UCSD-AML1 (cell line): ENCODE results near the gene CLIP1.
"Not testable (repeated sequence)": the region's sequence is repeated elsewhere in the genome, so short reads cannot be mapped to it uniquely, and the experiment has no call there.

Experiments
- DNase-seq: peaks from one replicate; lab custom pipeline; 2025; ENCODE audit not compliant: unreplicated experiment; lab: John Stamatoyannopoulos, UW

Gene CLIP1

GRCh38 chr12:122421821-122422729 lies at the start of gene CLIP1:
TSS of gene CLIP1 (minus strand) at chr12:122422669. CDS start at chr12:122380452, 42,217 bp downstream.
- peak; percentile 71 for DNase-seq

- no peak for DNase-seq
Measured at GRCh38 chr12:122471324-122472226, 49.1 kb upstream of the CLIP1 start.

DNA sequence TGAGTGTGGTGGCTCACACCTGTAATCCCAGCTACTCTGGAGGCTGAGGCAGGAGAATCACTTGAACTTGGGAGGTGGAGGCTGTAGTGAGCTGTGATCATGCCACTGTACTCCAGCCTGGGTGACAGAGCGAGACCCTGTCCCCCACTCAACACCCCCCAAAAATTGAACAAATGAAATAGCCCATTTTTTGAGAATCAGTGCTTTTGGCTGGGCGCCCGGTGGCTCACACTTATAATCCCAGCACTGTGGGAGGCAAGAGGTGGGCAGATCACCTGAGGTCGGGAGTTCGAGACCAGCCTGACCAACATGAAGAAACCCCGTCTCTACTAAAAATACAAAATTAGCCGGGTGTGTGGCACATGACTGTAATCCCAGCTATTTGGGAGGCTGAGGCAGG lies 48.1 kb upstream of the CLIP1 start:
- not testable (repeated sequence) for DNase-seq

- DNase-seq = not testable (repeated sequence)
Measured at GRCh38 chr12:122469856-122470255, 47.4 kb upstream of the CLIP1 start.

GRCh38 chr12:122467983-122468382 lies 45.5 kb upstream of the CLIP1 start:
- no peak for DNase-seq

DNA sequence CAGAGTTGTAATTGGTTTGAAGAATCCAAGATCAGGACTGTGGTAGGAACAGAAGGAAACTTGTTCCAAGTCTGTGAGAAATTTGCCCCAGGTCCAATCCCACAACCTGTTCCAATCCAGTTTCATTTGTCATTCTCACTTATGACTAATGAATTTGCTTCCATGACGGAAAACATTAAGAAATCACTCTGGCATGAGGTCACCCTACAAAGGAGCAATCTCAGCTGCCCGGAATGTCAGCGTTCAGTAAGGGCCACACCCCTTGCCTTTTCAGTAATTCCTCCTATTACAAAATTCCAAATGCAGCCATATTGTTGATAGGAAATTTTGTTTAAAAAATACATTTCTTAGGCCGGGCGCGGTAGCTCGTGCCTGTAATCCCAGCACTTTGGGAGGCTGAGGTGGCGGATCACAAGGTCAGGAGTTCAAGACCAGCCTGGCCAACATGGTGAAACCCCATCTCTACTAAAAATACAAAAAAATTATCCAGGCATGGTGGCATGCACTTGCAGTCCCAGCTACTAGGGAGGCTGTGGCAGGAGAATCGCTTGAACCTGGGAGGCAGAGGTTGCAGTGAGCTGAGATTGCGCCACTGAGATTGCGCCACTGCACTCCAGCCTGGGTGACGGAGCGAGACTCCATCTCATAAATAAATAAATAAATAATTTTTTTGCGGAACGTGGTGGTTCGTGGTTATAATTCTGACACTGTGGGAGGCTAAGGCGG lies 42.0 kb upstream of the CLIP1 start:
- not testable (repeated sequence) for DNase-seq

DNA sequence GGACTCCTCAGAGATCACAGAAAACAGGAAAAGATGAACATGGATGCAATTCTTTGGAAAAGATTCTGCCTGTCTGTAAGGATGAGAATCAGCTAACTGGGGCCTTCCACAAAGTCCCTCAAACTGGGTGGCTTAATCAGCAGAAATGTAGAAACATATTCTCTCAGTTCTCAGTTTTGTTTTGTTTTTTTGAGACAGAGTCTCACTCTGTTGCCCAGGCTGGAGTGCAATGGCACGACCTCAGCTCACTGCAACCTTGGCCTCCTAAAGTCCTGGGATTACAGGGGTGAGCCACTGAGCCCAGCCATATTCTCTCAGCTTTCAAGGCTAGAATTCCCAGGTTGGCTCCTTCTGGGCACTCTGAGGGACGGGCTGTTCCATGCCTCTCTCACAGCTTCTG lies 38.2 kb upstream of the CLIP1 start:
- no peak for DNase-seq

DNA sequence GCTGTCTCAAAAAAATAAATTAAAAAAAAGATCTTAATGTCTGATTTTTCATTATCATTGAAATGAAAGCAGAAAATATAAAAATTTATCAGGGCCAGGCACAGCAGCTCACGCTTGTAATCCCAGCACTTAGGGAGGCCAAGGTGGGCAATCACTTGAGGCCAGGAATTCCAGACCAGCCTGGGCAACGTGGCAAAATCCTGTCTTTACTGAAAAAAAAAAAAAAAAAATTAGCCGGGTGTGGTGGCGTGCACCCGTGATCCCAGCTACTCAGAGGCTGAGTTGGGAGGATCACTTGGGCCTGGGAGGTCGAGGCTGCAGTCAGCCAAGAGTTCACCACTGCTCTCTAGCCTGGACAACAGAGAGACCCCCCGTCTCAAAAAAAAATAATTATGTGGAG lies 37.6 kb upstream of the CLIP1 start:
- no peak for DNase-seq

DNA sequence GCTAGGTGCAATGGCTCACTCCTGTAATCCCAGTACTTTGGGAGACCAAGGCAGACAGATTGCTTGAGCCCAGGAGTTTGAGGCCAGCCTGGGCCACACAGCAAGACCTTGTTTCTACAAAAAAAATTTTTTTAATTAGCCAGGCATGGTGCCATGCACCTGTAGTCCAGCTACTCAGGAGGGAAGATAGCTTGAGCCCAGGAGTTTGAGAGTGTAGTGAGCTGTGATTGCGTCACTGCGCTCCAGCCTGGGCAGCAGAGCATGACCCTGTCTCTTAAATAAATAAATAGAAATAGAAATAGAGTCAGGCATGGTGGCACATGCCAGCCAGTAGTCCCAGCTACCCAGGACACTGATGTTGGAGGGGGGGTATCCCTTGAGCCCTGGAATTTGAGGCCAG lies 36.7 kb upstream of the CLIP1 start:
- DNase-seq = no peak

- no peak for DNase-seq
Measured at GRCh38 chr12:122458105-122459035, 35.9 kb upstream of the CLIP1 start.

DNA sequence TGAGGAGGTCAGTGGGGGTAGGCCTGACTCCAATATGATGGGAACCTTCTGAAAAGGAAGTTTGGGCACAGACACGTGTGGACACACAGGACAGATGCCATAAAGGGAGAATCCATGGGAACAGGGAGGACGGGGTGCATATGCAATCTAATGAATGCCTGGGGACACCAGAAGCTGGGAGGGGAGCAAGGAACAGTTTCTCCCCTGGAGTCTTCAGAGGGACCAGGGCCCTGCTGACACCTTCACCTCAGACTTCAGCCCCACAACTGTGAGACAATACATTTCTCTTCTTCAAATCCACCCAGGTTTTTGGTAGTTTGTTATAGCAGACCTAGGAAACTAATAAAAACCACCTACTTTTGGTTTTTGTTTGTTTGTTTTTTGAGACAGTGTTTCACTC lies 35.2 kb upstream of the CLIP1 start:
- DNase-seq = no peak

- DNase-seq = no peak
Measured at GRCh38 chr12:122454739-122455138, 32.3 kb upstream of the CLIP1 start.

- DNase-seq = no peak
Measured at GRCh38 chr12:122454250-122454721, 31.8 kb upstream of the CLIP1 start.

DNA sequence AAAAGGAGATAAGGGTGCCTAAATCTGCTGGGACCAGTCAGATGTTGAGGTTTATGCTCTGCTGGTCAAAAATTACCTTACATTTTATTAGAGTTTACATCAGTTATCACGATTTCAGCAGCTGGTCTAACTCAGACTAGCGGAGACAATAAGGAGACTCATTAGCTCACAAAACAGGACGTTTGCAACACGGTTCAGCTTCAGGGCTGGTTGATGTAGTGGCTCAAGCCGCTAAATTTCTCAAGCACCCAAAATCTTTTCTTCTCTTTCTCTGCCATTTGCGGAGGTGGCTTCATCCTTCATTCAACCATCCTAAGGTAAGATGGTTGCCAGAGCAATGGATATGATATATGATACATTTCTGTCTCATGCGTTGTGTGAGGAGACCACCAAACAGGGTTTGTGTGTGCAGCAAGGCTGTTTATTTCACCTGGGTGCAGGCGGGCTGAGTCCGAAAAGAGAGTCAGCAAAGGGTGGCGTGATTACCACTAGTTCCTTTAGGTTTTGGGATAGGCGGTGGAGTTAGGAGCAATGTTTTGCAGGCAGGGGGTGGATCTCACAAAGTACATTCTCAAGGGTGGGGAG lies 30.3 kb upstream of the CLIP1 start:
- DNase-seq = no peak

GRCh38 chr12:122449317-122449716 lies 26.8 kb upstream of the CLIP1 start:
- DNase-seq = no peak

DNA sequence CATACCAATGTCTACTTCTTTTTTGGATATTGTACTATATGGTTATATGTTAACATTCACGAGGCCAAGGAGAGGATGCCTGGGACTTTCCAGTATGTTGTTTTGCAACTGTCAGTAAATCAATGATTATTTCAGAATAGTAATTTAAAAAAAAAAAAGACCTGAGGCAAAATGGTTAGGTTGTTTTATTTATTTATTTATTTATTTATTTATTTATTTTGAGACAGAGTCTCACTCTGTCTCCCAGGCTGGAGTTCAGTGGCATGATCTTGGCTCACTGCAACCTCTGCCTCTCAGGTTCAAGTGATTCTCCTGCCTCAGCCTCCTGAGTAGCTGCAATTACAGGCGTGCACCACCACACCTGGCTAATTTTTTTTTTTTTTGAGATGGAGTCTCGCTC lies 25.4 kb upstream of the CLIP1 start:
- not testable (repeated sequence) for DNase-seq

- not testable (repeated sequence) for DNase-seq
Measured at GRCh38 chr12:122446390-122446789, 23.9 kb upstream of the CLIP1 start.

DNA sequence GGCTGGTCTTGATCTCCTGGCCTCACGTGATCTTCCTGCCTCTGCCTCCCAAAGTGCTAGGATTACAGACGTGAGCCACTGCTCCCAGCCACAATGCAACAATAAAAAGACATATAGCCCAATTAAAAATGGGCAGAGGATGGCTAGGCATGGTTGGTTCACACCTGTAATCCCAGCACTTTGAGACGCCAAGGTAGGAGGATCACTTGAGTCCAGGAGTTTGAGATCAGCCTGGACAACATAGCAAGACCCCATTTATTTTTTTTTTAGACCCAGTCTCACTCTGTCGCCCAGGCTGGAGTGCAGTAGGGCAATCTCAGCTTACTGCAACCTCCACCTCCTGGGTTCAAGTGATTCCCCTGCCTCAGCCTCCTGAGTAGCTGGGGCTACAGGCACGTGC lies 21.6 kb upstream of the CLIP1 start:
- DNase-seq = not testable (repeated sequence)

DNA sequence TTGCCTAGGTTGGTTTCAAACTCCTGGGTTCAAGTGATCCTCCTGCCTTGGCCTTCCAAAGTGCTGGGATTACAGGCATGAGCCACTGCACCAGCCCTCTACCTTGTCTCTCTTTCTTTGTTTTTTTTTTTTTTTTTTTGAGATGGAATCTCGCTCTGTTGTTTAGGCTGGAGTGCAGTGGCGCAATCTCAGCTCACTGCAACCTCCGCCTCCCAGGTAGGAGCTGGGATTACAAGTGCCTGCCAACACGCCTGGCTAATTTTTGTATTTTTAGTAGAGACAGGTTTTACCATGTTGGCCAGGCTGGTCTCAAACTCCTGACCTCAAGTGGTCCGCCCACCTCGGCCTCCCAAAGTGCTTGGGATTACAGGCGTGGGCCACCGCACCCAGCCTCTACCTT lies 16.4 kb upstream of the CLIP1 start:
- DNase-seq = not testable (repeated sequence)
